ENCODE data around the gene TM7SF2. TPM values are rescaled to one million over a fixed set of nuclear protein-coding genes. Genes with fewer than 3 reads are reported as not detected.

Gene TM7SF2
- total RNA-seq, 1 experiment from 2014 or later = 74.8 TPM

GRCh38 chr11:65147352-65148075 lies 35.8 kb downstream of the TM7SF2 start:
- no peaks in the 10 kb centered on the region for H3K36me3 Mint-ChIP-seq (ENCODE audit: insufficient read depth in 1 of 3, low read depth in 3 of 3)
- Histone ChIP-seq H2AFZ (ENCODE audit: low read length) (no peak overlapping the region), H3K23ac (ENCODE audit: insufficient read length, low read depth, low read length) (no peak overlapping the region), H3K56ac (ENCODE audit: insufficient read length, low read depth, low read length) (no peak overlapping the region), H4K5ac (ENCODE audit: insufficient read length, low read depth, low read length) (no peak overlapping the region), H3K9ac (ENCODE audit: extremely low read depth, insufficient read length, low read length) (no peak overlapping the region), H2BK20ac (ENCODE audit: low read depth, low read length, poor library complexity, severe bottlenecking) (no peak overlapping the region), H2BK15ac (ENCODE audit: low read depth, low read length) (no peak overlapping the region), H3K4me2 (ENCODE audit: insufficient read depth, insufficient read length, low read length) (no peak overlapping the region), H3K27me3 (ENCODE audit: insufficient read depth, low read length) (no peaks in the 10 kb centered on the region), H3K79me1 (ENCODE audit: insufficient read depth, low read depth, low read length, poor library complexity, severe bottlenecking) (no peaks in the 10 kb centered on the region), H3K23me2 (ENCODE audit: insufficient read length, low read depth, low read length, poor library complexity, severe bottlenecking) (no peaks in the 10 kb centered on the region), H2AK5ac (ENCODE audit: insufficient read length, low read length) (no peak overlapping the region), H2BK5ac (ENCODE audit: insufficient read length, low read length) (no peak overlapping the region), H3K14ac (ENCODE audit: insufficient read depth, low read length) (no peak overlapping the region), H3K4me1 (ENCODE audit: insufficient read depth, low read length) (no peaks in the 10 kb centered on the region), H3K4ac (ENCODE audit: low read depth, low read length) (no peak overlapping the region), H2BK120ac (ENCODE audit: low read depth, low read length, poor library complexity, severe bottlenecking) (no peak overlapping the region), H3K79me2 (ENCODE audit: insufficient read depth, low read length) (no peaks in the 10 kb centered on the region), H2BK12ac (ENCODE audit: insufficient read length, low read depth, low read length) (no peak overlapping the region), H4K91ac (ENCODE audit: insufficient read length, low read depth, low read length) (no peak overlapping the region), H3K9me3 (ENCODE audit: control insufficient read depth, low read depth, low read length) (no peaks in the 10 kb centered on the region), H4K8ac (replicated peaks; ENCODE audit: insufficient read length, low read depth, low read length) (no peak overlapping the region), H4K20me1 (ENCODE audit: control insufficient read depth, insufficient read depth, insufficient read length) (no peaks in the 10 kb centered on the region), H3K18ac (ENCODE audit: insufficient read length, low read depth, low read length) (no peak overlapping the region), H3K27ac (ENCODE audit: insufficient read length, low read depth, low read length) (no peak overlapping the region), H3T11ph (ENCODE audit: low read length) (no peak overlapping the region)
- peaks cover 18% of the 10 kb centered on the region for H3K27me3 Mint-ChIP-seq (ENCODE audit: low read depth)
- no peak overlapping the region for H3K4me3 Mint-ChIP-seq
- H3K27ac Mint-ChIP-seq = no peak overlapping the region
- no CpG with 5 or more reads among the region's 2 CpGs for WGBS (ENCODE audit: extremely low coverage, insufficient read length, low lambda C conversion rate)
- H3K4me1 Mint-ChIP-seq = peaks cover 5 to 6% of the 10 kb centered on the region in 2 experiments; a peak in 3 of 4 replicates
- TF ChIP-seq, protein P1, sequence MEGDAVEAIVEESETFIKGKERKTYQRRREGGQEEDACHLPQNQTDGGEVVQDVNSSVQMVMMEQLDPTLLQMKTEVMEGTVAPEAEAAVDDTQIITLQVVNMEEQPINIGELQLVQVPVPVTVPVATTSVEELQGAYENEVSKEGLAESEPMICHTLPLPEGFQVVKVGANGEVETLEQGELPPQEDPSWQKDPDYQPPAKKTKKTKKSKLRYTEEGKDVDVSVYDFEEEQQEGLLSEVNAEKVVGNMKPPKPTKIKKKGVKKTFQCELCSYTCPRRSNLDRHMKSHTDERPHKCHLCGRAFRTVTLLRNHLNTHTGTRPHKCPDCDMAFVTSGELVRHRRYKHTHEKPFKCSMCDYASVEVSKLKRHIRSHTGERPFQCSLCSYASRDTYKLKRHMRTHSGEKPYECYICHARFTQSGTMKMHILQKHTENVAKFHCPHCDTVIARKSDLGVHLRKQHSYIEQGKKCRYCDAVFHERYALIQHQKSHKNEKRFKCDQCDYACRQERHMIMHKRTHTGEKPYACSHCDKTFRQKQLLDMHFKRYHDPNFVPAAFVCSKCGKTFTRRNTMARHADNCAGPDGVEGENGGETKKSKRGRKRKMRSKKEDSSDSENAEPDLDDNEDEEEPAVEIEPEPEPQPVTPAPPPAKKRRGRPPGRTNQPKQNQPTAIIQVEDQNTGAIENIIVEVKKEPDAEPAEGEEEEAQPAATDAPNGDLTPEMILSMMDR (conservative IDR thresholded peaks at IDR 0.05) = no peak
- H3K9me3 Mint-ChIP-seq = peaks cover 5 to 8% of the 10 kb centered on the region in 2 experiments; a peak in 4 of 5 replicates
- no peak for DNase-seq
